Measurements from ENCODE around the gene TLE5.
"Not testable (repeated sequence)": the region's sequence is repeated elsewhere in the genome, so short reads cannot be mapped to it uniquely, and the experiment has no call there.

The TLE5 gene

GRCh38 chr19:3012621-3013262 is 49.6 kb downstream of the TLE5 start:
- H3K36me3 ChIP-seq (ENCODE audit: control insufficient read depth, insufficient read depth, low read length): no peaks in the 10 kb centered on the region
- H3K4me3 ChIP-seq (ENCODE audit: low read length): no peak overlapping the region
- no peak overlapping the region for H3K23ac ChIP-seq (ENCODE audit: low read length)
- DNase-seq: peak; percentile 30
- H3K18ac ChIP-seq (ENCODE audit: low read length): no peak overlapping the region
- no peak overlapping the region for H2AK5ac ChIP-seq (ENCODE audit: low read length)
- H3K27ac ChIP-seq (ENCODE audit: low read depth, low read length): no peak overlapping the region
- WGBS (ENCODE audit: extremely low coverage, insufficient coverage, low lambda C conversion rate): no CpG with 5 or more reads among the region's 16 CpGs
- no peak overlapping the region for H4K8ac ChIP-seq (ENCODE audit: low read depth, low read length)
- no peaks in the 10 kb centered on the region for H3K27me3 ChIP-seq (ENCODE audit: insufficient read depth, low read length, poor library complexity)
- H2BK5ac ChIP-seq (ENCODE audit: low read length): no peak overlapping the region
- no peak overlapping the region for H4K5ac ChIP-seq (ENCODE audit: low read length)
- H3K4me2 ChIP-seq (ENCODE audit: low read length): no peak overlapping the region
- H2BK120ac ChIP-seq (ENCODE audit: low read depth, low read length): no peak overlapping the region
- no peak overlapping the region for H3K4ac ChIP-seq (ENCODE audit: low read depth, low read length)
- H2BK15ac ChIP-seq (replicated peaks; ENCODE audit: low read depth): no peak overlapping the region
- no peaks in the 10 kb centered on the region for H3K79me1 ChIP-seq (ENCODE audit: low read length)
- H3K79me2 ChIP-seq (ENCODE audit: control insufficient read depth, insufficient read depth, low read length): no peaks in the 10 kb centered on the region
- no peak overlapping the region for H3K56ac ChIP-seq (ENCODE audit: low read length)
- H3K9ac ChIP-seq (ENCODE audit: low read length): no peak overlapping the region
- H3K4me1 ChIP-seq (ENCODE audit: control insufficient read depth, low read depth, low read length): no peaks in the 10 kb centered on the region

- H3K27me3 ChIP-seq (ENCODE audit: insufficient read depth, low read length, poor library complexity); H3K4me3 ChIP-seq (ENCODE audit: low read length); H3K27ac ChIP-seq (ENCODE audit: low read depth, low read length); H3K9ac ChIP-seq (ENCODE audit: low read length); H2BK5ac ChIP-seq (ENCODE audit: low read length); H2BK15ac ChIP-seq (replicated peaks; ENCODE audit: low read depth); DNase-seq; H3K4me1 ChIP-seq (ENCODE audit: control insufficient read depth, low read depth, low read length); H3K23ac ChIP-seq (ENCODE audit: low read length); H3K79me1 ChIP-seq (ENCODE audit: low read length); H4K5ac ChIP-seq (ENCODE audit: low read length); H3K36me3 ChIP-seq (ENCODE audit: control insufficient read depth, insufficient read depth, low read length); H2AK5ac ChIP-seq (ENCODE audit: low read length); H3K79me2 ChIP-seq (ENCODE audit: control insufficient read depth, insufficient read depth, low read length); H2BK120ac ChIP-seq (ENCODE audit: low read depth, low read length); H4K8ac ChIP-seq (ENCODE audit: low read depth, low read length); H3K4ac ChIP-seq (ENCODE audit: low read depth, low read length); H3K56ac ChIP-seq (ENCODE audit: low read length); H3K4me2 ChIP-seq (ENCODE audit: low read length); H3K18ac ChIP-seq (ENCODE audit: low read length): not testable (repeated sequence)
- WGBS (ENCODE audit: extremely low coverage, insufficient coverage, low lambda C conversion rate): no CpG with 5 or more reads among the region's 13 CpGs
These were observed 50.2 kb downstream of the TLE5 start for GRCh38 chr19:3012059-3012458.

- Histone ChIP-seq H3K79me2 (ENCODE audit: control insufficient read depth, insufficient read depth, low read length) (no peaks in the 10 kb centered on the region), H3K23ac (ENCODE audit: low read length) (no peak overlapping the region), H3K36me3 (ENCODE audit: control insufficient read depth, insufficient read depth, low read length) (no peaks in the 10 kb centered on the region), H3K4me1 (ENCODE audit: control insufficient read depth, low read depth, low read length) (no peaks in the 10 kb centered on the region), H3K18ac (ENCODE audit: low read length) (no peak overlapping the region), H3K27me3 (ENCODE audit: insufficient read depth, low read length, poor library complexity) (no peaks in the 10 kb centered on the region), H2BK120ac (ENCODE audit: low read depth, low read length) (no peak overlapping the region), H3K4ac (ENCODE audit: low read depth, low read length) (no peak overlapping the region), H4K5ac (ENCODE audit: low read length) (no peak overlapping the region), H3K27ac (ENCODE audit: low read depth, low read length) (no peak overlapping the region), H3K4me3 (ENCODE audit: low read length) (no peak overlapping the region), H3K56ac (ENCODE audit: low read length) (no peak overlapping the region), H3K9ac (ENCODE audit: low read length) (no peak overlapping the region), H3K79me1 (ENCODE audit: low read length) (no peaks in the 10 kb centered on the region), H2BK15ac (replicated peaks; ENCODE audit: low read depth) (no peak overlapping the region), H2AK5ac (ENCODE audit: low read length) (no peak overlapping the region), H4K8ac (ENCODE audit: low read depth, low read length) (no peak overlapping the region), H3K4me2 (ENCODE audit: low read length) (no peak overlapping the region), H2BK5ac (ENCODE audit: low read length) (no peak overlapping the region)
- no peak for DNase-seq
- no CpG with 5 or more reads among the region's 13 CpGs for WGBS (ENCODE audit: extremely low coverage, insufficient coverage, low lambda C conversion rate)
These were observed 51.4 kb downstream of the TLE5 start for GRCh38 chr19:3010871-3011270.

GRCh38 chr19:3008994-3009393 is 53.3 kb downstream of the TLE5 start:
- H3K4me3 ChIP-seq (ENCODE audit: low read length): no peak overlapping the region
- WGBS (ENCODE audit: extremely low coverage, insufficient coverage, low lambda C conversion rate): no CpG with 5 or more reads among the region's 6 CpGs
- no peak overlapping the region for H3K4ac ChIP-seq (ENCODE audit: low read depth, low read length)
- no peaks in the 10 kb centered on the region for H3K79me1 ChIP-seq (ENCODE audit: low read length)
- no peak overlapping the region for H3K27ac ChIP-seq (ENCODE audit: low read depth, low read length)
- H4K5ac ChIP-seq (ENCODE audit: low read length): no peak overlapping the region
- H2BK5ac ChIP-seq (ENCODE audit: low read length): no peak overlapping the region
- no peak overlapping the region for H4K8ac ChIP-seq (ENCODE audit: low read depth, low read length)
- no peak for DNase-seq
- H3K56ac ChIP-seq (ENCODE audit: low read length): no peak overlapping the region
- H2AK5ac ChIP-seq (ENCODE audit: low read length): no peak overlapping the region
- H2BK120ac ChIP-seq (ENCODE audit: low read depth, low read length): no peak overlapping the region
- no peak overlapping the region for H3K18ac ChIP-seq (ENCODE audit: low read length)
- H3K9ac ChIP-seq (ENCODE audit: low read length): no peak overlapping the region
- H3K27me3 ChIP-seq (ENCODE audit: insufficient read depth, low read length, poor library complexity): no peaks in the 10 kb centered on the region
- H2BK15ac ChIP-seq (replicated peaks; ENCODE audit: low read depth): no peak overlapping the region
- H3K4me1 ChIP-seq (ENCODE audit: control insufficient read depth, low read depth, low read length): no peaks in the 10 kb centered on the region
- H3K4me2 ChIP-seq (ENCODE audit: low read length): no peak overlapping the region
- no peak overlapping the region for H3K23ac ChIP-seq (ENCODE audit: low read length)
- H3K36me3 ChIP-seq (ENCODE audit: control insufficient read depth, insufficient read depth, low read length): no peaks in the 10 kb centered on the region
- H3K79me2 ChIP-seq (ENCODE audit: control insufficient read depth, insufficient read depth, low read length): no peaks in the 10 kb centered on the region

GRCh38 chr19:3007975-3008374 is 54.3 kb downstream of the TLE5 start:
- no peak for DNase-seq
- Histone ChIP-seq H2BK15ac (replicated peaks; ENCODE audit: low read depth) (no peak overlapping the region), H3K18ac (ENCODE audit: low read length) (no peak overlapping the region), H3K79me1 (ENCODE audit: low read length) (no peaks in the 10 kb centered on the region), H3K56ac (ENCODE audit: low read length) (no peak overlapping the region), H4K8ac (ENCODE audit: low read depth, low read length) (no peak overlapping the region), H3K36me3 (ENCODE audit: control insufficient read depth, insufficient read depth, low read length) (no peaks in the 10 kb centered on the region), H3K27me3 (ENCODE audit: insufficient read depth, low read length, poor library complexity) (no peaks in the 10 kb centered on the region), H3K4ac (ENCODE audit: low read depth, low read length) (no peak overlapping the region), H2BK5ac (ENCODE audit: low read length) (no peak overlapping the region), H2AK5ac (ENCODE audit: low read length) (no peak overlapping the region), H3K23ac (ENCODE audit: low read length) (no peak overlapping the region), H3K4me2 (ENCODE audit: low read length) (no peak overlapping the region), H3K79me2 (ENCODE audit: control insufficient read depth, insufficient read depth, low read length) (no peaks in the 10 kb centered on the region), H3K4me1 (ENCODE audit: control insufficient read depth, low read depth, low read length) (no peaks in the 10 kb centered on the region), H3K9ac (ENCODE audit: low read length) (no peak overlapping the region), H3K4me3 (ENCODE audit: low read length) (no peak overlapping the region), H4K5ac (ENCODE audit: low read length) (no peak overlapping the region), H2BK120ac (ENCODE audit: low read depth, low read length) (no peak overlapping the region), H3K27ac (ENCODE audit: low read depth, low read length) (no peak overlapping the region)
- WGBS (ENCODE audit: extremely low coverage, insufficient coverage, low lambda C conversion rate): no CpG with 5 or more reads among the region's 9 CpGs
